NCI-H128 (cell line): ENCODE results near the gene FBXL19.

ENCODE experiments used
- DNase-seq: peaks from one replicate; lab custom pipeline; 2025; ENCODE audit not compliant: unreplicated experiment; lab: John Stamatoyannopoulos, UW

The FBXL19 gene

GRCh38 chr16:30985401-30986128, 62.2 kb downstream of the FBXL19 start:
- DNase-seq = no peak

DNA sequence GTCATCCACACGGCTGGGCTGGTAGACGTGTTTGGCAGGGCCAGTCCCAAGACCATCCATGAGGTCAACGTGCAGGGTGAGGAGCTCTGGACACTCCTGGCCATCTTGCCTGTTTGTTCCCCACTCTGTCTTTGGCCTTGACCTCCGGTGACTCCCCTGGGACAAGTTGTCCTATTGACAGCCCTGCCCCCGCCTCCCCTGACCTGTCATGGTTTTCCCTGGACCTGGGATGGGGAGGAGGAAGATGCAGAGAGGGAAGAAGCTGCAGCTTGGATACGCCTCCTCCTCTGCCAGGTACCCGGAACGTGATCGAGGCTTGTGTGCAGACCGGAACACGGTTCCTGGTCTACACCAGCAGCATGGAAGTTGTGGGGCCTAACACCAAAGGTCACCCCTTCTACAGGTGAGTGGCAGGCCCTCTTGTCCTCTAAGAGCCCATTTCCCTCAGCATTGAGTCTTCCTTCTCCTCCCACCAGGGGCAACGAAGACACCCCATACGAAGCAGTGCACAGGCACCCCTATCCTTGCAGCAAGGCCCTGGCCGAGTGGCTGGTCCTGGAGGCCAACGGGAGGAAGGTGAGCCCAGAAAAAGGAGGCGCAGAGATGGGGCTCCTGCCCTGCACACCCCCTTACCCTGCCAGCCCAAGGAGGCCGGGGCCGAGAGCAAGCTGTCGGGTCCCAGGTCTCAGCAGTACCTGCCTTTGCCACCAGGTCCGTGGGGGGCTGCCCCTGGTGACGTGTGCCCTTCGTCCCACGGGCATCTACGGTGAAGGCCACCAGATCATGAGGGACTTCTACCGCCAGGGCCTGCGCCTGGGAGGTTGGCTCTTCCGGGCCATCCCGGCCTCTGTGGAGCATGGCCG, 63.0 kb downstream of the FBXL19 start:
- DNase-seq = no peak

DNA sequence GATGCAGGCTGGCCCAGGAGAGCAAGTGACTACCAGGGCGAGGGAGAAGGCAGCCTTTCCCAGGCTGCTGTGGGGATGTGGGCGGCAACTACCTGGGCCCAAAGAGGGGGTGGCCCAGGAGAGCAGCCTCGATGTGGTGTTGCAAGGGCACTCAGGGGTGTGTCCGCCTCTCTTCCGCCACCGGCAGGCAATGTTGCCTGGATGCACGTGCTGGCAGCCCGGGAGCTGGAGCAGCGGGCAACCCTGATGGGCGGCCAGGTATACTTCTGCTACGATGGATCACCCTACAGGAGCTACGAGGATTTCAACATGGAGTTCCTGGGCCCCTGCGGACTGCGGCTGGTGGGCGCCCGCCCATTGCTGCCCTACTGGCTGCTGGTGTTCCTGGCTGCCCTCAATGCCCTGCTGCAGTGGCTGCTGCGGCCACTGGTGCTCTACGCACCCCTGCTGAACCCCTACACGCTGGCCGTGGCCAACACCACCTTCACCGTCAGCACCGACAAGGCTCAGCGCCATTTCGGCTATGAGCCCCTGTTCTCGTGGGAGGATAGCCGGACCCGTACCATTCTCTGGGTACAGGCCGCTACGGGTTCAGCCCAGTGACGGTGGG, 64.3 kb downstream of the FBXL19 start:
- no peak for DNase-seq

DNA sequence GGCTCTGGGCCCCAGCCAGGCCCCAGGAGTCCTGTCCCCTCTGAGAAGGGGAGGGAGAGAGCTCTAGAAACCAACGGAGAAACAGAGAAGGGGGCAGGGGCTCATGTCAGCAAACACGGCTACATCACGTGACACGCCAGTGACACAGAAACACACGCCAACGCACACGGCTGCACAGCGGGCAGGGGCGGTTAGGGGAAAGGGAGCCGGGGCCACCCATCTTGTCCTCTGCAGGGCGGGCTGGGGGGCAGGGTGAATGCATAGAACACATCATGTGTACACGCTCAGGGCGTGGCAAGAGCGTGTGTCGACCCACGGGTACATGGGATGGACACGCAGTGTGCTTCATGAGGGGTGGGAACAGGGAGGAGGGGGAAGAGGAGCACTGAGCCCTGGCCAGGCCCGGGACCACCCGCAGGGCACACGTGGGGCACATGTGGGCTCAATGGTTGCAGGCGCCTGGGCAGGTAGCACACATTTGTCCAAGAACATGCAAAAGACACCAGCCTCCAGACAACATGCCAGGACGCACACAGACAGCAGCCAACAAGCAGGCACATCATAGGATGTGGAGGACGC, 66.2 kb downstream of the FBXL19 start:
- DNase-seq = no peak

GRCh38 chr16:30990105-30990504, 66.7 kb downstream of the FBXL19 start:
- DNase-seq = no peak

DNA sequence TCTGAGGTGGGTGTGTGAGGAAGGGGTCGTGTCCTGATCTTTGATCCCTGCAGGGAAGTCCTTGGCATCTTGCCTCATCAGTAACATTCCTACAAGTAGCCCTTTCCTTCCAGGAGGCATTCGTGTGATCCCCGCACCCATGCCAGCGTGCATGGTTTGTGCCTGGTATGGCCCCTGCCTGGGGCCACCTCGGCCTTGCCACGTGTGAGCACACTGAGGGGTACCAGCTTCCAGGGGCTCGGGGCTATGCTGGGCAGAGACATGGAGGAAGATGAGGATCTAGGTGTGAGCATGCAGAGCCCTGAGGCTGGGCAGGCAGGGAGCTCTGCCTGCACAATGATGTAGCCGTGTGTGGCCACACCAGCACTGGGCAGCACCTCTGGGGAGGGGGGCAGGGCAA, 67.7 kb downstream of the FBXL19 start:
- no peak for DNase-seq

GRCh38 chr16:30992276-30992780, 69.0 kb downstream of the FBXL19 start:
- DNase-seq = no peak

DNA sequence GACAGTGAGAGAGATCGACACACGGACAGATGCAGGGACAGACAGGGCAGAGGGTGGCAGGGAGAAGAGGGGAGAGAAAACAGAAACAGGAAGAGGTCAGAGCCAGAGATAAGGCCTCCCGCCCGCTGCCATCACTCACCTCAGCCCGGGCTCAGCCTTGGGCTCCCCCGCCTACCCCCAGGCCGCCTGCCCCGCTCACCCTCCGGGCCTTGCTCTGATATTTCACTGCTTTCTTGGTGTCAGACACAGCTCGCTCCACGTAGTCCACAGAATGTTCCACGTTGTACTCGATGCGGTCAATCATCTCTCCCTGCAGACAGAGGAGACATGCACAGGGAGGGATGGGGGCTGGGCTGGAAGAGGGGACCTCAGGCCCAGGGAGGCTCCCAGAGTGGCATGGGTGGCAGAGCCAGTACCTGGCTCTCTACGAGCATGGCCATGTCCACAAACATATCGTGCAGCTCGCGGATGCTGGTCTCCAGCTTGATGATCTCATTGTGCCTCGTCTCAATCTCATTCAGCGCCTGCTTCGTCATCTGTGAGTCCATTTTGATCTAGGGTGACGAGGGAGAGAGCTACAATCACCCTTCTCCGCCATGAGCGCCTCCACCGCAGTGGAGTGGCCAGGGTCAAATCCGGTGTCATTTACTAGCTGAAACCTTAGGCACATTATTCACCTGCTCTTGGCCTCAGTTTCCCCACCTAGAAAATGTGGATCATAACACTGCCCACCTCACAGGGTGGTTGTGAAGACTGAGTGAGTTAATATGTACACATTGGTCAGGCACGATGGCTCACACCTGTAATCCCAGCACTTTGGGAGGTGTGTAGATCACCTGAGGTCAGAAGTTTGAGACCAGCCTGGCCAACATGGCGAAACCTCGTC, 69.8 kb downstream of the FBXL19 start:
- no peak for DNase-seq

GRCh38 chr16:30995927-30996323, 72.6 kb downstream of the FBXL19 start:
- no peak for DNase-seq

- no peak for DNase-seq
These were observed 73.1 kb downstream of the FBXL19 start for GRCh38 chr16:30996324-30996984.

DNA sequence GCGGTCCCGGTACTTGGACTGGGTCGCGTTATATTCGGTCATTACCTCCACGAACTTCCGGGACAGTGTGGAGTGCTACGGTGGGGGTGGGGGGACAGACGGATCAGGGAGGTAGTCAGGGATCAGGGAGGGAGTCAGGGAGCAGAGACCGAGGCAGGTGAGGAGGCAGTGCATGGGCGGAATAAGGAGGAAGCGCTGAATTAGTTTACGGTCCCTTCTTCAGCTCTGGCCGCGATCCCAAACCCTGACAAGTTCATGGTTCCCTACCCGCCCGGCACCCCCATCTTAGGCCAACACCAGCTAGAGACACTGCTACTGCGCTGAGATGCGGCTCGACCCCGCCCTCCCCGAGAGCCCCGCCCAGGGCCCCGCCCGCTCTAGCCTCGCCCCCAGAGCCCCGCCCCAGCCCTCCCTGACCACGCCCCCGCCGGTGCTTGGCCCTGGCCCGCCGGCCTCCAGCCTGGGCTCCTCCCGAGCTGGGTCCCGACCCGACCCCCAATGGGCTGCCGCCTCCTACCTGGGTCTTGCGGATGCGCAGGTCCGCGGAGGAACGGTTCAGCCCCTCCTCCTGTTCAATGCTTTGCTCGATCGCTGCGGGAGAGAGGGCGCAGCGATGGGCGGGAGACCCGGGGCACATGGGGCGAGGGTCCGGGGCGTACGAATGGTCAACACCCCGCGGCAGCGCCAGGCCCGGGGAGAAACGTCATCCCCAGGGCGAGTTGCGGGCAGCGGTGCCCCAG, 73.8 kb downstream of the FBXL19 start:
- no peak for DNase-seq

DNA sequence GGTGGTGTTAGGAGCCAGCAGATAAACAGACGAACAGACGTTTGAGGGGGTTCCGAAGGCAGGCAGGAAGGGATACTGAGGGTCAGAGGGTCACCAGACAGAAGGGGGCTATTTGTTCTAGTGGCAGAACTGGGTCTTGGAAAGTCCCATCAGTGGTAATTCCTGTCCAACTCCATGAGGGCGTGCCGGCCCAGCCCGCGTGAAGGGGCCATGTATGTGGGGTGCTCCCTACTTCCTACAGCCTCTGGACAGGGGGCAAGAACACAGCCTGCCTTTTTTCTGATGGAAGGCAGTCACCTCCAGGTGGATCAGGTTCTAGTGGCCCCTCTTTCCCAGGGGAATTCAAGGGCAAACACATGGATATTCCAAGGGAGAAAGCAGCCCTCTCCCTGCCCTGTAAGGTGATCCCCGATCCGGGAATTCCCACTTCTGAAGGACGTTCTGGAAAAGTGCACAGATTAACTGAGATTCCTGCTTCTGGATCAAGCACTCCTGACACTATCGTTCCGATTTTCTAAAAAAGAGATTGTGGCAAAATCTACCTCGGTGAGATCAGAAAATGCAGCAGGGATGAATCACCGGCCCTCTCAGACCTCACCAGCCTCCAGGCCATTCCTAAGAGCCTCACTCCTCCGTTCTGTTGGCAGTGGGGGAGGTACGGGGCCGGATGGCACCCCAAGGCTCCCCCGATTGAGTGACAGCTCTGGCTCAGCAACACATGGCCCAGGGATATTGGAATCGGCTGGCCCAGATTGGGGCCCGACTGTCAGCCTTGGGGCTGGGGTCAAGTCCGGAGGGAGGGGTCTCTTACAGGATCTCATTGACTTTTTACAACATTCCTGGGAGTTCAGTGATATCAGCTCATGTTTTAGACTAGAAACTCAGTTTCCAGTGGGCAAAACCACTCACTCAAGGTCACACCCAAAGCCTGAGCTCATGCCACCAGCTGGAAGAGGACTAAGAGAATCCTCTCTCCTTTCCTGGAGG, 74.6 kb downstream of the FBXL19 start:
- no peak for DNase-seq
